Coronary artery (tissue), 2 donors: ENCODE measurements around the gene KATNIP.

Source experiments
- DNase-seq: peaks from one replicate; pipeline ENCODE4 v3.0.0-alpha.2; 2017; ENCODE audit warnings: low spot score
- H3K27ac ChIP-seq, 2 donors: fragments of 200-600 bp; sonication (generic); one replicate each; pipeline ENCODE4 v1.5.1; 2016 to 2019
- H3K4me3 ChIP-seq: fragments of 200-600 bp; sonication (generic); 2 replicates; pipeline ENCODE4 v1.5.1; 2016; ENCODE audit warnings: mild to moderate bottlenecking, moderate library complexity
- TF ChIP-seq, protein P1 (sequence below): fragments of 200-600 bp; sonication (generic); IDR thresholded peaks from one replicate; pipeline ENCODE4 v1.5.1; 2019; ENCODE audit warnings: antibody characterized with exemption

KATNIP gene

DNA sequence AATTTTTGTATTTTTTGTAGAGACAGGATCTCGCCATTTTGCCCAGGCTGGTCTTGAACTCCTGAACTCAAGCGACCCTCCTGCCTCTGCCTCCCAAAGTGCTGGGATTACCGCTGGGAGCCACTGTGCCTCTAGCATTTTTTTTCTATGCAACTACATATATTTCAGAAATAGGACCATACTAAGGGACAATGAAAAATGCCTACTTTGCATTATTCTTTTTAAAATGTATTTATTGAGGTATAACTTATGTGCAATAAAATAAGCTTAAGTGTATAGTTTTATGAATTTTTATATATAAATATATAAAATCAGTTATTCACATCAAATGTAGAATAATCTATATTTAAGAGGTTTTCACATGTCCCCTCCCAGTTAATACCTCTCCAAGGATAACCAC is 38.1 kb downstream of the KATNIP start:
- no peak overlapping the region for H3K27ac ChIP-seq
- DNase-seq: no peak
- TF ChIP-seq, protein P1, sequence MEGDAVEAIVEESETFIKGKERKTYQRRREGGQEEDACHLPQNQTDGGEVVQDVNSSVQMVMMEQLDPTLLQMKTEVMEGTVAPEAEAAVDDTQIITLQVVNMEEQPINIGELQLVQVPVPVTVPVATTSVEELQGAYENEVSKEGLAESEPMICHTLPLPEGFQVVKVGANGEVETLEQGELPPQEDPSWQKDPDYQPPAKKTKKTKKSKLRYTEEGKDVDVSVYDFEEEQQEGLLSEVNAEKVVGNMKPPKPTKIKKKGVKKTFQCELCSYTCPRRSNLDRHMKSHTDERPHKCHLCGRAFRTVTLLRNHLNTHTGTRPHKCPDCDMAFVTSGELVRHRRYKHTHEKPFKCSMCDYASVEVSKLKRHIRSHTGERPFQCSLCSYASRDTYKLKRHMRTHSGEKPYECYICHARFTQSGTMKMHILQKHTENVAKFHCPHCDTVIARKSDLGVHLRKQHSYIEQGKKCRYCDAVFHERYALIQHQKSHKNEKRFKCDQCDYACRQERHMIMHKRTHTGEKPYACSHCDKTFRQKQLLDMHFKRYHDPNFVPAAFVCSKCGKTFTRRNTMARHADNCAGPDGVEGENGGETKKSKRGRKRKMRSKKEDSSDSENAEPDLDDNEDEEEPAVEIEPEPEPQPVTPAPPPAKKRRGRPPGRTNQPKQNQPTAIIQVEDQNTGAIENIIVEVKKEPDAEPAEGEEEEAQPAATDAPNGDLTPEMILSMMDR: no peak
- H3K4me3 ChIP-seq: no peak overlapping the region

DNA sequence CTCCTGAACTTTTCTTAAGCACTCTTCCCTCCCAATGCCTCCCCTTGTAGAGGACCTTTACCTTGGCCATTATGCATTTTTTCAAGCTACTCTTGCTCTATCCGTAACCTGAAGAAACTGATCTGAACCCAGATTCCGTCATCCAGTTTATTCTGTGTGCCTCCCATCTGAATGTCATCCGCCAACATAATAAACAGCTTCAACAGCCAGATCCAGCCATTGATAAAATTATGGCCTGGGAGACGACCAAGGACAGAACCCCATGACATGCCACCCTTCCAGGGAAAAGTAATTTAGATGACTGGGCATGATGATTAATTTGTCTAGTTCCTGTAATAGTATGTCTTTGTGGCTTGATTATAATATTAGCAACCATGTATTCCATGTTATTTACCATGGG is 41.9 kb downstream of the KATNIP start:
- Histone ChIP-seq H3K4me3 (no peak overlapping the region), H3K27ac (no peak overlapping the region)
- DNase-seq: no peak
- TF ChIP-seq, protein P1: no peak

DNA sequence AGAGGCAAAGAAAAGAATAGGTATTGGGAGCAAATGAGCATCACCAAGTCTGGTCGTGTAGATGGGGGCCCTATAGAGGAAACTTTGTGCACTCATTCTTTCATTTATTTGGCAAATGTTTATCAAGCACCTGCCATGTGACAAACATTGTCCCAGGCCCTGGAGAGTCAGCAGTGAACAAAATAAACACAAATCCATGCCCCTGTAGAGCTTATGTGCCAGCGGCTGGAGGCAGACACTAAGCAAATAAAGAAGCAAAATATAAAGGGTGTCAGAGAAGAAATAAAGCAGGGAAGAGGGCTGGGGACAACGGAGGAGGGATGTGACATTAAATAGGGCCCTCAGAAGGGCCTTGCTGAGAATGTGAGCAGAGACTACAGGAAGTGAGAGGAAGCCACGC is 45.5 kb downstream of the KATNIP start:
- TF ChIP-seq, protein P1: no peak
- no peak for DNase-seq
- H3K4me3 ChIP-seq: no peak overlapping the region
- no peak overlapping the region for H3K27ac ChIP-seq

DNA sequence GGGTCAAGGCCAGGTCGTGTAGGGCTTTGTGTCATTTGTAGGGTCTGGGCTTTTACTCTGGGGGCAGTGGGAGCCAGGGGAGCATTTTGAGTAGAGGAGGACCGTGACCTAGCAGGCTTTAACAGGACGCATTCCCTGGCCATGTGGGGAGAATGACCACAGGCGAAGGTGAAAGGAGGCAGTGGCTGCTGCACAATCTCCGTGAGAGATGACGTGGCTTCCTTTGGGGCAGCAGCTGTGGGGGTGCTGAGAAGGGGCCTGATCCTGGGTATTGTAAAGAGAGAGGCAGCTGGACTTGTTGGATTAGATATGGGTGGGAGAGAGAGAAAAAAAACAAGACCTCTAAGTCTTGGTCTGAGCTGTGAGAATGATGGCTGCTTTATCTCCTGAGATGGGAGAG is 46.0 kb downstream of the KATNIP start:
- no peak for DNase-seq
- TF ChIP-seq, protein P1: no peak

DNA sequence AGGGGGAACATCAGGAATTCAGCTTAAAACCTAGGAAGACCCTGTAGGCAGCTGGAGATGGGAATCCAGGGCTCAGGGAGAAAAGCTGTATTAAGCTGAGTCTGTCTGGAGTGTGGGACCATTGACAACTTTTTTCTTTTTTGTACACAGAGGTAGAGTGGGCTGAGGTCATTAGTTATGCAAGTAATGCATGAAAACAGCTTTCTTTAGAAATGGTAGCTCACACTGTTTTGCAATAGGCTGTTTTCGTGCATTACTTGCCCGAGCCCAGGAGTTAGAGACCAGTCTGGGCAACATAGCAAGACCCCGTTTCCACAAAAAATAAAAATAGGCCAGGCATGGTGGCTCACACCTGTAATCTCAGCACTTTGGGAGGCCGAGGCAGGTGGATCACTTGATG is 46.5 kb downstream of the KATNIP start:
- no peak overlapping the region for H3K27ac ChIP-seq
- TF ChIP-seq, protein P1: no peak
- DNase-seq: no peak
- no peak overlapping the region for H3K4me3 ChIP-seq

More for the DNA sequence above, 46.0 kb downstream of the KATNIP start:
- H3K27ac ChIP-seq: no peak overlapping the region
- no peak overlapping the region for H3K4me3 ChIP-seq

DNA sequence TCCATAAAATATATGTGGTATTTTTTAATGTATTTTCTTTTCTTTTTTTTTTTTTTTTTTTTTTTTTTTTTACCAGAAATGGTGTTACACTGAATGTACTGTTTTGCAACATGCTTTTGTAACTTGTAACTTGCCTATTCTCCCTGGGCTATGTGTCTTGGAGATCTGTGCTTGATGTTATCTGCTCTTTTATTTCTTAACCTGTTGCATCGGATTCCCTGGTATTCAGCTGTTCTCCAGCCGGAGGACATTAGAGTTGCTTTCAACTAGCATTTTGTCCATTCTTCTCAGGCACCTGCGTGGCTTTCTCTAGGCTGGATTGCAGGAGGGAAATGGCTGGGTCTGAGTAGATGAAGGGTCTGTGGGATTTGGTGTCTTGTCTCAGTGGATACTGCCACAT is 47.4 kb downstream of the KATNIP start:
- no peak overlapping the region for H3K27ac ChIP-seq
- TF ChIP-seq, protein P1: no peak
- DNase-seq: no peak
- no peak overlapping the region for H3K4me3 ChIP-seq

DNA sequence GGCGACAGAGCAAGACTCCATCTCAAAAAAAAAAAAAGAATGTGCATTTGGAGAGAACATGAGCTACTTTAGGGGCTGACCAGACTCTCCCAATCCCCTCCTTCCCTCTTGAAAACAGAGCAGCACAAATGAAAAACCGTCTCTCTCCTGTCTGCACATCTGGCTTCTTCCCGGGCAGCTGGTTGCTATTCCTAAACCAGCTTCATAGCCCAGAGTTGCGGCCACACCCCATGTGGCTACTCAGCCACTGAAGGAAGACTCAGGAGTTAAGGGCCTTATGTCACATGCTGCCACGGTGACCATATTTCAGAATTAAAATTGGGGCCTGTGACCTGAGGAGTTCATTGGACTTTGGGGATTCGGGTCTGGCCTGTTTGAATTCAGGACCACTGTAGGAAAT is 48.3 kb downstream of the KATNIP start:
- Histone ChIP-seq H3K4me3 (no peak overlapping the region), H3K27ac (no peak overlapping the region)
- TF ChIP-seq, protein P1: no peak
- DNase-seq: no peak
